ENCODE data around the gene CCL4. TPM values are rescaled to one million over a fixed set of nuclear protein-coding genes. Genes with fewer than 3 reads are reported as not detected.
A peak's percentile ranks its signal among the peaks of the same experiment; 100 is the strongest.

Gene CCL4
- total RNA-seq, 1 donor from 2014 or later = 11.9 TPM

GRCh38 chr17:36132421-36132831 lies 28.8 kb downstream of the CCL4 start:
- TF ChIP-seq, protein P1, sequence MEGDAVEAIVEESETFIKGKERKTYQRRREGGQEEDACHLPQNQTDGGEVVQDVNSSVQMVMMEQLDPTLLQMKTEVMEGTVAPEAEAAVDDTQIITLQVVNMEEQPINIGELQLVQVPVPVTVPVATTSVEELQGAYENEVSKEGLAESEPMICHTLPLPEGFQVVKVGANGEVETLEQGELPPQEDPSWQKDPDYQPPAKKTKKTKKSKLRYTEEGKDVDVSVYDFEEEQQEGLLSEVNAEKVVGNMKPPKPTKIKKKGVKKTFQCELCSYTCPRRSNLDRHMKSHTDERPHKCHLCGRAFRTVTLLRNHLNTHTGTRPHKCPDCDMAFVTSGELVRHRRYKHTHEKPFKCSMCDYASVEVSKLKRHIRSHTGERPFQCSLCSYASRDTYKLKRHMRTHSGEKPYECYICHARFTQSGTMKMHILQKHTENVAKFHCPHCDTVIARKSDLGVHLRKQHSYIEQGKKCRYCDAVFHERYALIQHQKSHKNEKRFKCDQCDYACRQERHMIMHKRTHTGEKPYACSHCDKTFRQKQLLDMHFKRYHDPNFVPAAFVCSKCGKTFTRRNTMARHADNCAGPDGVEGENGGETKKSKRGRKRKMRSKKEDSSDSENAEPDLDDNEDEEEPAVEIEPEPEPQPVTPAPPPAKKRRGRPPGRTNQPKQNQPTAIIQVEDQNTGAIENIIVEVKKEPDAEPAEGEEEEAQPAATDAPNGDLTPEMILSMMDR (IDR thresholded peaks at IDR 0.05) = no peak
- ATAC-seq (no peak), DNase-seq (no peak)
- H3K4me1 ChIP-seq = no peaks in the 10 kb centered on the region
- intact Hi-C loops (cut with DNase I) = no loop called here
- H3K4me3 ChIP-seq = no peak overlapping the region
- H3K36me3 ChIP-seq = no peaks in the 10 kb centered on the region
- H3K27ac ChIP-seq = no peak overlapping the region
- H3K27me3 ChIP-seq (ENCODE audit: low read depth) = no peaks in the 10 kb centered on the region
- no peaks in the 10 kb centered on the region for H3K9me3 ChIP-seq

DNA sequence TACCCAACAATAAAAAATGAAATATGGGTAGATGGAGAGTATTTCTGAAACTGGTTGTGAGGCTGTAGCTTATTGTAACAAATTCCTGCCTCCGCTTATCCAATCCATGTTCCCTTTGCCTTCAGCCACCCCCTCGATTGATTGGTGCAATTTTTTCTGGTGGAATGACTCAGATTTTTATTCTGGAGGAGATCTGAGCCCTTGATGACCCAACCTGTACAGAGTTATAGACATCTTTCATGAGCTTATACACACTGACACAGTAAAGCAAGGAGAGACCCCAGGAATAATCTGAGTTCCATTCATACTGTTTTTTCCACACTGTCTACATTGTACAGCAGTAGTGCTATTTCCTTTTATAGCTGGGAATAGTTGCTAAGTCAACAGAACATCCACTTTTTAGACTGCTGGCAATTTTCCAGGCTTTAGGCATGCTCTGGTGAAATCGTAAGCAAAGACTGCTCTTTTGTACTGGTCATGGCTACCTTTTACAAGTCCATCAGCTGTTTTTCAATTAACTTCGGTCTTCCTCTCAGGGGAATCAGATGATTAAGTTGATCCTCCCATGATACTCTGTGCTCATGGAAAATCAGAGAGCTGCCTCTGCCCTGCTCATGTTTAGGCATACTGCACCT lies 30.1 kb downstream of the CCL4 start:
- TF ChIP-seq, protein P1 (IDR thresholded peaks at IDR 0.05) = no peak
- intact Hi-C loops (cut with DNase I) = no loop called here
- no peaks in the 10 kb centered on the region for H3K4me1 ChIP-seq
- ATAC-seq = peak in 1 of 2 donors; percentile 9
- DNase-seq = no peak
- H3K27ac ChIP-seq = no peak overlapping the region
- no peak overlapping the region for H3K4me3 ChIP-seq
- H3K9me3 ChIP-seq = no peaks in the 10 kb centered on the region
- no peaks in the 10 kb centered on the region for H3K27me3 ChIP-seq (ENCODE audit: low read depth)
- no peaks in the 10 kb centered on the region for H3K36me3 ChIP-seq

- Histone ChIP-seq H3K27me3 (ENCODE audit: low read depth) (no peaks in the 10 kb centered on the region), H3K27ac (no peak overlapping the region), H3K9me3 (no peaks in the 10 kb centered on the region), H3K4me1 (no peaks in the 10 kb centered on the region), H3K4me3 (no peak overlapping the region), H3K36me3 (no peaks in the 10 kb centered on the region)
- ATAC-seq (no peak), DNase-seq (no peak)
- intact Hi-C loops (cut with DNase I) = no loop called here
- TF ChIP-seq, protein P1 (IDR thresholded peaks at IDR 0.05) = no peak
Observed at GRCh38 chr17:36135465-36135864, 31.8 kb downstream of the CCL4 start.

GRCh38 chr17:36136036-36136435 lies 32.4 kb downstream of the CCL4 start:
- Histone ChIP-seq H3K27me3 (ENCODE audit: low read depth) (no peaks in the 10 kb centered on the region), H3K27ac (no peak overlapping the region), H3K9me3 (no peaks in the 10 kb centered on the region), H3K36me3 (no peaks in the 10 kb centered on the region), H3K4me1 (no peaks in the 10 kb centered on the region), H3K4me3 (no peak overlapping the region)
- ATAC-seq (no peak), DNase-seq (no peak)
- intact Hi-C loops (cut with DNase I) = no loop called here
- TF ChIP-seq, protein P1 (IDR thresholded peaks at IDR 0.05) = no peak

DNA sequence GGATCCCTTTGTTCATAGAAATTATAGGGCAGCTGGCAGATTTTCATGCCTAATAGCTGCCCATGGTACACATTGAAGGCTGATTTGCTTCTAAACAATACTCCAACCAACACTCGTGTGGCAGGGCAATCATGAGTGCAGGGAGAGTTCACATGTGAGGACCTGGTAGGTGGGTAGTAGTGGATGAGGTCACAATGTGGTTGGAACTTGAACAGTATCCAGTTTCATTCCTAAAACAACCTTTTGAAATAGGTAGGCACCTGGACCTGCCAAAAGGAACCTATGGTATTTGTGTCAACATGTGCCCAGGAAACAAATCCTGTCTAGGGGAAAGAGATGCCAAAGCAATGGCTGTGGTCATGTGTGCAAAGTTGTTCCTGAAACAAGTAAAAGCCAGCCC lies 32.8 kb downstream of the CCL4 start:
- ATAC-seq (peak in 1 of 2 donors; percentile 29), DNase-seq (no peak)
- Histone ChIP-seq H3K4me1 (no peaks in the 10 kb centered on the region), H3K36me3 (no peaks in the 10 kb centered on the region), H3K9me3 (no peaks in the 10 kb centered on the region), H3K27ac (no peak overlapping the region), H3K27me3 (ENCODE audit: low read depth) (no peaks in the 10 kb centered on the region), H3K4me3 (no peak overlapping the region)
- TF ChIP-seq, protein P1 (IDR thresholded peaks at IDR 0.05) = no peak
- intact Hi-C loops (cut with DNase I) = no loop called here

All from lower lobe of right lung (tissue), 2 donors.